ENCODE data around the gene PUM1.
A peak's percentile ranks its signal among the peaks of the same experiment; 100 is the strongest.

Gene PUM1

GRCh38 chr1:30911059-30911954, 154.2 kb downstream of the PUM1 start:
- TF ChIP-seq, protein P1, sequence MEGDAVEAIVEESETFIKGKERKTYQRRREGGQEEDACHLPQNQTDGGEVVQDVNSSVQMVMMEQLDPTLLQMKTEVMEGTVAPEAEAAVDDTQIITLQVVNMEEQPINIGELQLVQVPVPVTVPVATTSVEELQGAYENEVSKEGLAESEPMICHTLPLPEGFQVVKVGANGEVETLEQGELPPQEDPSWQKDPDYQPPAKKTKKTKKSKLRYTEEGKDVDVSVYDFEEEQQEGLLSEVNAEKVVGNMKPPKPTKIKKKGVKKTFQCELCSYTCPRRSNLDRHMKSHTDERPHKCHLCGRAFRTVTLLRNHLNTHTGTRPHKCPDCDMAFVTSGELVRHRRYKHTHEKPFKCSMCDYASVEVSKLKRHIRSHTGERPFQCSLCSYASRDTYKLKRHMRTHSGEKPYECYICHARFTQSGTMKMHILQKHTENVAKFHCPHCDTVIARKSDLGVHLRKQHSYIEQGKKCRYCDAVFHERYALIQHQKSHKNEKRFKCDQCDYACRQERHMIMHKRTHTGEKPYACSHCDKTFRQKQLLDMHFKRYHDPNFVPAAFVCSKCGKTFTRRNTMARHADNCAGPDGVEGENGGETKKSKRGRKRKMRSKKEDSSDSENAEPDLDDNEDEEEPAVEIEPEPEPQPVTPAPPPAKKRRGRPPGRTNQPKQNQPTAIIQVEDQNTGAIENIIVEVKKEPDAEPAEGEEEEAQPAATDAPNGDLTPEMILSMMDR (IDR thresholded peaks at IDR 0.05): peak; percentile 82

DNA sequence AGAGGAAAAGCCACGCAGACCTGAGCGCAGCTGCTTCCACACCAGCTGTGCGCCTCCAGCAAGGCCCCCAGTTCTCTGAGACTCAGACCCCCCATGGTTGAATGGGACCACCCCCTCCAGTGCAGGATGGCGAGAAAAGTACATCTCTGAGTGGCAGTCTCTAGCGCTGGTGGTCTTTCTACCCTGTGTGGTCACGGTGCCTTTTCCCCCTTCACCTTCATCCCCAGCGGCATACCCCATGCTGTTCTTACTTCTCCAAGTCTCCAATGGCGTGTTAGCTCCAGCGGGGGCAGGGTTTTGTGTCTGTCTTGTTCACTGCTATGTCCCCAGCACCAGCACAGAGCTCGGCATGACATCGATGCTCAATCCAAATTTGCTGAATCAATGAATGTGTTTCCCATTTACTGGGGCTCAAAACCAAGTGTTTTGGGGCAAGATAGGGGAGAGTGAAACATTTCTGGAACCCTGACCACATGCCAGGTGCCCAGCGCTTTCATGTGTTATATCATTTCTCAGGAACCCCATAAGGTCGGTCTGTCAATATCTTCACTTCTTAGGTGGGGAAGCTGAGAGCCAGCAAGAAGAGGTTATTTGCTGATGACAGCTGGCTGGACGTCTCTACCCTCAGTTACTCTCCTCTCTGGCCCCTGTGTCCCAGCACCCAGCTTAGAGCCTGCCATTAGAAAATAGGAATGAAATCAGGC, 156.0 kb downstream of the PUM1 start:
- TF ChIP-seq, protein P1 (IDR thresholded peaks at IDR 0.05): no peak

GRCh38 chr1:30908696-30909364, 156.7 kb downstream of the PUM1 start, which contains the start of gene SDC3:
TSS of gene SDC3 (minus strand) at chr1:30908758. CDS start at chr1:30908586, 172 bp downstream.
- TF ChIP-seq, protein P1 (IDR thresholded peaks at IDR 0.05): no peak

GRCh38 chr1:30908316-30908695, 157.2 kb downstream of the PUM1 start:
- TF ChIP-seq, protein P1 (IDR thresholded peaks at IDR 0.05): no peak

GRCh38 chr1:30907481-30908315, 157.8 kb downstream of the PUM1 start:
- TF ChIP-seq, protein P1 (IDR thresholded peaks at IDR 0.05): no peak

GRCh38 chr1:30906631-30907441, 158.7 kb downstream of the PUM1 start:
- TF ChIP-seq, protein P1 (IDR thresholded peaks at IDR 0.05): no peak
